Measurements from ENCODE around the gene FAM135A.

DNA sequence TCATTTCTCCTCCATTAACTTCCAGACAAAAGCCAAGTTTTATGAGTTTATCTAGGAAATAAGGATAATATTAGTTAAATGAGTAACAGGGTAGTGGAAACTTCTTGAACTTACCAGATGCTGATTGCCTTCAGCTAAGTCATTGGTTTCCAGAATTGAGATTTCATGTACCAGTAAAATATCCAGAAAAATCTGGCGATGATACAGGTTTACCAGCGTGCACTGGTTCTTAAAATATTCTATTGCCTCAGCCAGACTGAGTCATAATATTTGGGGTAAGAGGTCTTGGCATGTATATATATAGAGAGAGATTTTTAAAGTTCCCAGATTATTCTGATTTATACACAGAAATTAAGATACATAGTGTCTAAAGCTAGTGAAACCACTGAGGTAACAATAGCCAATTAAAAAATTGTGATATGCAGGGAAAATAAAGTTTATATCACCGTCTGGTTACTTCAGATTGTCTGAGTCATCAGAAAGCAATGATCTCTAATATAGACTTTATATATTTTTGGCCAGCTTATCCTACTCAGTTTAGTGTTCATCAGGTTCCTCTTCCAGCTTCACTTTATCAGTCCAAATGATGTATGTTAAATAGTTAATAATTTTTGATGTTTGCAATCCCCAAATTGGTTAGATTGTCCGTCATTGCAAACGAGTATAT lies 113.9 kb downstream of the FAM135A start:
- TF ChIP-seq, protein P1, sequence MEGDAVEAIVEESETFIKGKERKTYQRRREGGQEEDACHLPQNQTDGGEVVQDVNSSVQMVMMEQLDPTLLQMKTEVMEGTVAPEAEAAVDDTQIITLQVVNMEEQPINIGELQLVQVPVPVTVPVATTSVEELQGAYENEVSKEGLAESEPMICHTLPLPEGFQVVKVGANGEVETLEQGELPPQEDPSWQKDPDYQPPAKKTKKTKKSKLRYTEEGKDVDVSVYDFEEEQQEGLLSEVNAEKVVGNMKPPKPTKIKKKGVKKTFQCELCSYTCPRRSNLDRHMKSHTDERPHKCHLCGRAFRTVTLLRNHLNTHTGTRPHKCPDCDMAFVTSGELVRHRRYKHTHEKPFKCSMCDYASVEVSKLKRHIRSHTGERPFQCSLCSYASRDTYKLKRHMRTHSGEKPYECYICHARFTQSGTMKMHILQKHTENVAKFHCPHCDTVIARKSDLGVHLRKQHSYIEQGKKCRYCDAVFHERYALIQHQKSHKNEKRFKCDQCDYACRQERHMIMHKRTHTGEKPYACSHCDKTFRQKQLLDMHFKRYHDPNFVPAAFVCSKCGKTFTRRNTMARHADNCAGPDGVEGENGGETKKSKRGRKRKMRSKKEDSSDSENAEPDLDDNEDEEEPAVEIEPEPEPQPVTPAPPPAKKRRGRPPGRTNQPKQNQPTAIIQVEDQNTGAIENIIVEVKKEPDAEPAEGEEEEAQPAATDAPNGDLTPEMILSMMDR (conservative IDR thresholded peaks at IDR 0.05; ENCODE audit: low read depth, low read length), result no peak
- TF ChIP-seq EZH2 (IDR thresholded peaks at IDR 0.05; ENCODE audit: borderline replicate concordance, low read depth, low read length, poor library complexity, severe bottlenecking), result no peak
